Activated T-cell treated with anti-CD3 and anti-CD28 coated beads for 24 hours (primary cell): ENCODE measurements around the gene MYLK.

Source experiments
- DNase-seq: peaks from one replicate; pipeline ENCODE4 v3.0.0-alpha.2; 2020; ENCODE audit warnings: low read depth

The MYLK gene

DNA sequence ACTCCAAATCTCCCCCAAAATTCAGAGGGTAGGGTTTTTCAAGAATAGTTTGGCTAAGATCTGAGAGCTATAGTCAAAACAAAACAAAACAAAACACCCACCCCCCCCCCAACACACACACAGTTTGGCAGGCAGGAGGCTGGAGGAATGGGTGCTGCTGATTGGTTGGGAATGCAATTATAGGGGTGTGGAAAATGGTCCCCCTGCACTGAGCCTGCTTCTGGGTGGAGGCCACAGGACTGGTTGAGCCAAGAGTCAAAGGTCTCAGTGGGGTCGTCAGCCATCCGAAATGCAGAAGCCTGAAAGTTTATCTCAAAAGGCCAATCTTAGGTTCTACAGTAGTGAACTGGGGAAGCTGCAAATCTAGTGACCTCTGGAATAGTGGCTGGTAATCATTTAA, 296.7 kb downstream of the MYLK start:
- DNase-seq = no peak

DNA sequence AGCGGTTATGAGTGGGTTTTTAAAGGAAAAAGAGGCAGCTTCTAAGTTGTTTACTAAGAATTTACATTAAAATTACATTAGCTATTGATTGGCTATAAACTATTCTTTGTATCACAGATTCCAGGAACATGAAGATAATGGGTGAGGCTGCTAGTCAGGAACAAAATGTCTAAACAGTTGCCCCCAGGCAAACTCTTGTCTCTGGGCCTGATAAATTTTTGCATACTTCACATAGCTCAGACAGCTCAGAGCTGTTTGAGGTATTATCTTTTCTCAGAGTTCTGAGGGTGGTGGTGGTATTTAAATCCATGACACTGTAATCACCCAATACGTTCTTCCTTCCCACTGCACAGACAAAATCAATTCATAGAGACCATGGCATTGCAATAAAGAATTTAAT, 297.2 kb downstream of the MYLK start:
- no peak for DNase-seq

DNA sequence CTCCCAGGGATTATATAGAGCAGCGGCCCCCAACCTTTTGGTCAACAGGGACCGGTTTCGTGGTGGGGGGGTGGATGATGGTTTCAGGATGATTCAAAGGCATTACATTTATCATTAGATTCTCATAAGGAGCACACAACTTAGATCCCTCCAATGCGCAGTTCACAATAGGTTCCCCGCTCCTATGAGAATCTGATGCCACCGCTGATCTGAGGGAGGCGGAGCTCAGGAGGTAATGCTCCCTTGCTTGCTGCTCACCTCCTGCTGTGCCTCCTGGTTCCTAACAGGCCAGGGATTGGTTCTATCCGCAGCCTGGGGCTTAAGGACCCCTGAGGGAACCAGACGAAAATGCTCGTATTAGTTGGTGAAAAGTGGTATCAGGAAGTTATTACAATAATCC, 298.0 kb downstream of the MYLK start:
- peak; percentile 23 for DNase-seq

DNA sequence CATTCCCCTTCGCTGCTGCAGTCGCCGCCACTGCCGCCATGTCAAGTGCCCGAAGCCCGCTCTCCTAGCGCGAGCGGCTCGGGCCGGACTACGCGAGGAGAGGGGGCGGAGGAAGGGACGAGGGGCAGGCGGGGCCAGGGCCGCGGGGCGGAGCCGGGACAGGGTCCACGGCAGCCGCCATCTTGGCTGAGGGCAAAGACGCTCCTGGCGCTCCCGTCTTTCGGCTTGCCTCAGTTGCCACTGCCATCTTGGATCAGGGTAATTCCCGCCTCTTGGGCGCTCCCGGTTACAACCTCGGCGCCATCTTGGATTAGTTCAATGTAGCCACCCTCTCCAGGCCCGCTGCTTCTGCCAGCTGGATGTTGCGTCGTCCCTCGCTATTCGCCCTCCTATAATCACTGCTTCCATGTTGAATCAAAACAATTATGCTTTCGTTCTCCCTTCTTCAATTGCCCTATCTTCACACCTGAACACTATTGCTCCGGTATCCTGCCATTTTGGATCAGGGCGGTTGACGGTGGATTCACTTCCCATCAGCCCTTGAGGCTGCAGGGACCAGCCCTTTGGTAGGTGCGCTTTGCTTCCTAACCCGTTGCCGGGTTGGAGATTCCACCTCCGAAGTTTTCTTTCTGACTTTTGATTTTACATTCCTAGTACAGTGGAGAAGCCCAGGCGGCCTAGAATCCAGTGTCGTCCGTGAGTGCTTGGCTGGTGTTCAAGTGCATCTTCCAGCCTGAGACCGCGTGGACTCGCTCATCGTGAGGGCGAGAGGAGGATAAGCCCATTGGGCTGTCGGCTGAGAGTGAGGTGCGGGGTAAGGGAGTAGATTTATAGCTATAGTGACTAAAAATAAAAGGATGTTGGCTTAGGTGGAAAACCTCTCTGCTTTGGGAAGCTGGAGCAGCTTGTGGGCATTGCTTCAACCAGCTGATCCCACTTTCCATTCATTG, 298.9 kb downstream of the MYLK start, which contains the start of gene HACD2:
HACD2 (minus strand) TSS at position 66 of the 950 bp plus-strand sequence; CDS start at position 40, 26 bp downstream.
- DNase-seq = peak; percentile 93

DNA sequence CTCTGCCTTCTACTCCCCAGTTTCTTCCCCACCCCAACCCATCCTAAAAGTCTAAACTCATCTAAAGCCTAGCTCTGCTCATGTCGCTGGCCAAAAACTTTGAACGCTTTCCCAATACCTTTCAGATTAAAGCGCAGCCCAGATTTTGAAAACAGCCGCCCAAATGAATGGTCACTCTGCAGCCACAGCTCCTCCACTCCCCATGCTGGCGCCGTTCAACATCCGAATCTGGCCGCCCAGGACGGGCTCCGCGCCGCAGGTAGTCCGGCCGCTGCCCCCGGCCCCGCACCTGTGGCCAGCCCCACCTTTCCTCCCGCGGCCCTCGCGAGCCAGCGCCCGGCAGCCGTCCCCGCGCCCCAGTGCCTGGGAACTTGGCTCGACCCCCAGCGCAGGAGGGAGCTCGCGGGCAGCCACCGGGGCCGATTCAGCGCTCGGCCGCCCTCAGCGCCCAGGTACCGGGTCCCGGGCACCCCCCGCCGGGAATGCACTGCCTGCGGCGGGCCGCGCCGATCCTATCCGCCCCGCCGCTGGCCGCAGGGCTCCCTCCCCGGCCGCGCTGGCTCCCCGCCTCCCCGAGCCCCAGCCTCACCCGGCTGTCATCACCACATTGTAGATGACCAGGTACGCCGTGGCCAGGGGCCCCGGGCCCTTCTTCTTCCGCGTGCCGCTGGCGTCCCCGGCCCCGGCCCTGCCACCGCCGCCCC, 299.7 kb downstream of the MYLK start:
- no peak for DNase-seq

DNA sequence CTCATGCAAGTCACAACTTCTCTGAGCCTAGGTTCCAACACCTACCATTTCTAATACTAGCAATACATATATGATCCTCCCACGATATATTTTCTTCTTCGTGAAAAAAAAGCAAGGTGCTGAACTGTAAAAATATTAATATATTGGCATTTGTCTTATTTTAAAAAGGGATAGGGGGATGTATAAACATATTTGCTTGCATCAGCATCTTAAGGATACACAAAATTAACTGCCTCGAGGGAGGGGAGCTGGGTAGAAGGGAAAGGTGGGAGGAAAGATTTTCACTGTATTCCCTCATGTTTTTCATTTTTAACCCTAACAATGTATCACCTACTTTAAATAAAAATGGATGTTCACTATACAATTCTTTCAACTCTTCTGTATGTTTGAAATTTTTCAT, 300.6 kb downstream of the MYLK start:
- no peak for DNase-seq

DNA sequence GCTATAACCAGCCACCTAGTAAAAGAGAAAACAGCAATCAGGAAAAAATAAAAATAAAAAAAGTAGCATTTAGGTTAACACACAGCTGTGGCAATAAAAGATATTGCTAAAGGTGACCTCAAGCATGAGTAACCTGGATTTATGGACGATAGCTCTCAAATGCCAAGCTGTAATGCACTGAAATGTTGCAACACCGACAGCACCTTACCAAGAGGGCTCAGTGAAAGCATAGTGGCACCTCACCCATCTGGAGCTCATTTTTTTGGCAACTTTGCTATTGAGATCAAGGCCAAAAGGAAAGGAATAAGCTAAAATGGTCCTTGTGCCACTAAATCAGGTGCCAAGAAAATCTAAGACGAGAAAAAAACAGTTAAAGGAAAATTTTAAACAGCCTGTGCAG, 301.8 kb downstream of the MYLK start:
- no peak for DNase-seq

DNA sequence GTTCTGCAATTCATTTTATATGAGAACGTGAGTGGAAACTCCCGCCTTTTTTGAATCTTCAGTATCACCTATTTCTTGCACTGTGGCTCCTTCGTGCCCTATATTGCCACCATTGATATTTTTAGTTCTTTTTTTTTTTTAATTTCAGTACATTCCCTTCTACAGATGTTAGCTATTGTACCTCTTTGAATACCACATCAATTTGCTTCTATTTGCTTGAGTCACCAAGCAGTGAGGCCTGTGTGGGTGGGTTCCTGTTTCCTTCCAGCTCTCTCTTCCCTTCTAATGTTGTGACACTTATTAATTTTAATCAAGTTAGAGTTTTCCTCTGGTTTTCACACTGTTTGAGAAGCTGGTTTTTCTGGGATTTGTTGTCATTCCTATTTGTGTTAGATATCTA, 308.0 kb downstream of the MYLK start:
- DNase-seq = no peak

DNA sequence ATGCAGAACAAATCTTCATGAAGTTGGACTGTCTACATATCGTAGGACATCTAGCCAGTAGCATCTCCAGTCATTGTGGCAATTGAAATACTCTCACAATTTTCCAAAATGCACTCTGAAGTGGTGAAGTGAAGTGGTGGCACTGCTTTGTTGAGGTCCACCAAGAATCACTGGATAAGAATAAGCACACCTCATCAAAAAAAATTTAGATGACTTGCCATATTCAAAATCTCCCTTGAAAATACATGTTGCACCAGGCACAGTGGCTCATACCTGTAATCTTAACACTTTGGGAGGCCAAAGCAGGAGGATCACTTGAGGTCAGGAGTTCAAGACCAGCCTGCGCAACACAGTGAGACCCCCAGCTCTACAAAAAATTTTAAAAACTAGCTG, 312.2 kb downstream of the MYLK start:
- DNase-seq = no peak

DNA sequence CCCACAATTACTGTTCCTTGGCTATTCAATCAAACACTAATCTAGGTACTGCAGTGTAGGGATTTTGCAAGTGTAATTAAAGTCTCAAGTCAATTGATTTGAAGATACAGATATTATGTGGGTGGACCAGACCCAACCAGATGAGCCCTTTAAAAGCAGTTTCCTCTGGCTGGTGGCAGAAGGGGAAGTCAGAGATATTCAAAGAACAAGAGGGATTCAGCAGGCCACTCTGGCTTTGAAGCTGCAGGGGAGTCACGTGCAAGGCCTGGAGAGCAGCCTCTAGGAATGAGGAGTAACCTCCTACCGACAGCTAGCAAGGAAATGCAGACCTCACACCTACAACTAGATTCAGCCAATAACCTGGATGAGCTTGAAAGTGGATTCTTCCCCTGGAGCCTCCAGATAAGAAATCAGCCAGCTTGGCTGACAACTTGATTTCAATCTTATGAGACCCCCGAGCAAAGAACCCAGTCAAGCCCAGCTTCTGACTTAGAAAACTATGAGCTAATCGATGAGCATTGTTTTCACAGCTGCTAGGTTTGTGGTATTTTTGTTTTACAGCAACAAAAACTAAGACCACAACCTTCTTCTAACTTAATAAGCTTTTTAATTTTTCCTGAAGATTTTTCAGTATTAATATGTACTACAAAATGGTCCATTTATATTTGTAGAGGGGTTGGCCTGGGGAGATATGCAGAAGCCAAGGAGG, 312.7 kb downstream of the MYLK start:
- no peak for DNase-seq

DNA sequence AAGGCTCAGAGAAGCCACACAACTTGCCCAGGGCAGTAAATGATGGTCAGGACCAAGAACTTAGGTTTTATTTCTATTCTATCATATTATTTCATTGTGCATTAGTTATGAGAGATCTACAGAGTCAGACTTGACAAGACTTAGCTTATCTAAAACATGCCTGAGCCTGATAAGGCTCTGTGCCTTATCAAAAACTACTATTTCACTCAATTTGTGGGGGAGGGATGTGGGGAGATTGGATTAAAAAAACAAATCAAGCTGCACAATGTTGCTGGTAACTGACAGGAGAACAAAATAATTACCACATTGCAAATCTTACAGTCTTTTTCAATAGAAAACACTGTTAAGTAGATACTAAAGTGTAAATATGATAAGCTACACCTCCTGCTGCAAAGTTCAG, 315.3 kb downstream of the MYLK start:
- DNase-seq = no peak

DNA sequence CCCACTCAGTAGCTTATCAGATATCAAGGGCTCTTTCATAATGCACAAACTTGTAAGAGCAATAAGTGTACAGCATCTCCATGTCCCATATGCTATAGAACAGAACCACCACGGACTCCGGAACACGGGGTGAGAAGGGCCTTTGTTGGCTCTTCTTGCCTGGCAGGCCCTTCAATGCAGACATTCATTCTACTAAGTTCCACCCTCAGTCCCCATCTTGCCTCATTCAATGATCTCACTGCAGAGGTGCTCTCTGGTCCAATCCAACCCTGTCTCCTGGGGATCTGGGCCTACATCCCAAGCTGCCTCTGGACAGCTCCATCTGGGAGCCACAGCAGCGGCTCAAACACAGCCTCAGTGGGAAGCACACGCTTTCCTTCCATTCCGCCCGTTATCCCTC, 316.1 kb downstream of the MYLK start:
- no peak for DNase-seq

DNA sequence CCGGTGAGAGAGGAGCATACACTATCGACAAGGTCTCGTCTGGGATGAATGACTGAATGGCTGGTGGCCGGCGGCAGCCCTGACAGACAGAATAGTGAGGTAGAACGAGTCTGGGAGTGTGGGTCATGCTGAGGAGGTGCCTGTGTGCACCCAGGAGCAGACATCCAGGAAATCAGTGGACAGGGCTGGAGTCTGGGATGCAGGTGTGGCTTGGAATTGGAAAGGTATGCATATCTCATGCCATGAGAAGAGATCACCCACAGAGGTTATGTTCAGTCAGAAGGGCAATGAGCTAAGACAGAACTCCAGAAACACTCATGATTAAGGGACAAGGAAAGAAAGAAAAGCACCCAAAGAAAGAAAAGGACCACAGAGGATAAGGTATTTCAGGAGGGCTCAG, 320.1 kb downstream of the MYLK start:
- DNase-seq = no peak

DNA sequence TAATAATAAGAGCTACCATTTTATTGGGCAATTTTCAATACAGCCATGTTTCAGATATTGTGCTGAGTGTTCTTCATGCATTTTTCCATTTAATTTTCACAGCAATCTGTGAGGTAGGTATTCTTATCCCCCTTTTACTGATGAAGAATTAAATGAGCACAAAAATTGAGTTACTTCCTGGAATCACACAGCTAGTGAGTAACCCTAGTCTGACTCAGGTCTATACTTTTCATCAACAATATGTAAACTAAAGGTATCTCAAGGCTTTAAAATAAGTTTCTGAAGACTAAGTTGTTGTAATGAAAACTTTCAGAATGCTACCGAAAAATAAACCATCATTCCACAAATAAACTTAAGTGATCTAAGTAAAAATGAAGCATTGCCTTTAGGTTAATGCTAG, 321.6 kb downstream of the MYLK start:
- DNase-seq = no peak

DNA sequence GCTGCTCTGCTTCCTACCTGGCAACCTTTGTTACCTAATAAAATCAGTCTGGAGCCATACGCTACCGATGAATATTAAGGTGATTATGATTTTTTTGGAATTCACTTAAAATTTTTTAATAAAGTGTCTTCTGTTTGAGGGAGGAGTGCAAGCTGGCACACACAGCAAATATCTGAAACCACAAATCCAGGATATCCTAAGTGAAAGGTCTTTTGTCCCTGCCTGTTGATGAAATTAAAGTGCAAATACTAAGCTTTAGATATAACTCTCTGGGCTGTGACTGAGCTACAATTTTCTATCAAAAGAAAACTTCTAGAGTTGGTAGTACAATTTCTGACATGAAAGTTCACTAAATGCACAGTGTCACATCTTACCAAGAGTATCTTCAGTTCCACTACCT, 322.9 kb downstream of the MYLK start:
- no peak for DNase-seq
